Measurements from ENCODE around the gene CALML4. TPM values are rescaled to one million over a fixed set of nuclear protein-coding genes. Genes with fewer than 3 reads are reported as not detected.
"Not testable (repeated sequence)": the region's sequence is repeated elsewhere in the genome, so short reads cannot be mapped to it uniquely, and the experiment has no call there.

Gene CALML4
- total RNA-seq, 1 donor from 2014 or later = 4.3 TPM

DNA sequence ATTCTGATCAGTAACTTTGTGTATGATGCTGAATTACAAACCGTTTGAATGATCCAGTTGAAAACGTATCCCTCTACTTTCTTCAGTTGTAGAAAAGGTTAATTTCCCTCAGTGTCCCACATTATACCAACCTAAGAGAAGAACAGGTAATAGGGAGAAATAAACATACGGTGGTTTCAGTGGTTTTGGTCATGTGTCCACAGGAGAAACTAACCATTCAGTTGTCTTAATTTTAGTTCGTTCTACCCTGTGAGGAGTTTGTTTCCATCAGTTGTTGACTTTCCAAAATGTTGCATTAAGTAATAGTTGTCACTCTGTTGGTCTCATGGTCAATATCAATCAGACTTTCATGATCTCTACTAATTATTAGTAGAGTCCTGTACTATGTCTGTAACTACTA is 15.1 kb downstream of the CALML4 start:
- no peak for DNase-seq

DNA sequence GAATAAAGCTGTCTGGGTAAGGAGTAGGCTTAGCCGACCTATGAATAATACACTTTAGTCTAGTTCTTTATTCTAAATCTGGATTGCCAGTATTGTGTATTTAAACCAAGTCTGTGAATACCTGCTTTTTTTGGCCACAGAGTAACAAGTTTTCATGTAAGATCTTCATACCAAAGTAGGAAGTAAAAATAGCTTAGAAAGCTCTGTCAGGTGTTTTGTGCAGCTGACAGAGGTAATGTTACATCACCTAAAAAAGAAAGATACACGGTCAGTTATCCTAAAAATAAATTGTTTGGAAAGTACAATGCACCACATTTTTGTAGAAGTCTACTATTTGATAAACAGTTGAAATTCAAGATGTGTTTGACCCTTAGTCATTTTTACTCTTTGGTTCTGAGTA is 16.5 kb downstream of the CALML4 start:
- no peak for DNase-seq

DNA sequence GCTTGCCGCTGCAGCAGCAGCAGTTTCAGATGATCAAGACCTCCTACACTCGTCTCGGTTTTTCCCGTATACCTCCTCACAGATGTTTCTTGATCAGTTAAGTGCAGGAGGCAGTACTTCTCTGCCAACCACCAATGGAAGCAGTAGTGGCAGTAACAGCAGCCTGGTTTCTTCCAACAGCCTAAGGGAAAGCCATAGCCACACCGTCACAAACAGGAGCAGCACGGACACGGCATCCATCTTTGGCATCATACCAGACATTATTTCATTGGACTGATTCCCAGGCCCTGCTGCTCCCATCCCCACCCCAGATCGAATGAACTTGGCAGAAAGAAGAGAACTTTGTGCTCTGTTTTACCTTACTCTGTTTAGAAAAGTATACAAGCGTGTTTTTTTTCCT is 17.6 kb downstream of the CALML4 start:
- peak; percentile 94 for DNase-seq

- no peak for DNase-seq
Observed at GRCh38 chr15:68186671-68187397, 18.3 kb downstream of the CALML4 start.

DNA sequence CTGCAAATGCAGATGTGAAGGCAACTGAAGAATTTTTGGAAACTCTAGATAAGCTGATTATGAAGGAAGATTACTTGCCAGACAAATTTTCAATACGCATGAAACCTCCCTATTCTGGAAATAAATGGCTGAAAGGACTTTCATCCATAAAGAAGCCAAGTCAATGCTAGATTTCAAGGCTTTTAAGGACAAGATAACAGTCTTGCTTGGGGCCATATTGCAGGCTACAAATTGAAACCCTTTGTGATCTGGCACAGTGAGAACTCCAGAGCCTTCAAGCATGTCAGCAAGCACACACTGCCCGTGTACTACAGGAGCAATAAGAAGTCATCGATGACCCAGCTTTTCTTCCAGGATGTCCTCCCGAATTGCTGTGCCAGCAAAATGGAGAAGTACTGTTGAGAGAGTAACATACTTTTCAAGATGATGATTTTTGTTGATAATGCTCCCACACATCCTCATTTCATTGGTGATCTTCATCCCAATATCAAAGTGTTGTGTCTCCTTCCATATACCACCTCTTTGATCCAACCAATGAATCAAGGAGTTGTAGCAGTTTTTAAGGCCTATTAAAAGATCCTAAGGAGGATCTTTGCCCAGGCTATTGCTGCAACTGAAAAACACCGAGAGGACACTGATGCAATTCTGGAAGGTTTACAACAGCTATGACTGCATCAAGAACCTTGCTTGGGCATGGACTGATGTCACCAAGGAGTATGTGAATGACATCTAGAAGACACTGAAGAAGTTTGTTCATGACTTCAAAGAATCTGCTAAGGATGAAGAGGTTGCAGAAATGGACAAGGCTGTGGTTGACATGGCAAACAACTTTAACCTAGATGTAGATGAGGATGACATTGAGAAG is 20.3 kb downstream of the CALML4 start:
- no peak for DNase-seq

- no peak for DNase-seq
Observed at GRCh38 chr15:68183616-68184315, 21.4 kb downstream of the CALML4 start.

DNA sequence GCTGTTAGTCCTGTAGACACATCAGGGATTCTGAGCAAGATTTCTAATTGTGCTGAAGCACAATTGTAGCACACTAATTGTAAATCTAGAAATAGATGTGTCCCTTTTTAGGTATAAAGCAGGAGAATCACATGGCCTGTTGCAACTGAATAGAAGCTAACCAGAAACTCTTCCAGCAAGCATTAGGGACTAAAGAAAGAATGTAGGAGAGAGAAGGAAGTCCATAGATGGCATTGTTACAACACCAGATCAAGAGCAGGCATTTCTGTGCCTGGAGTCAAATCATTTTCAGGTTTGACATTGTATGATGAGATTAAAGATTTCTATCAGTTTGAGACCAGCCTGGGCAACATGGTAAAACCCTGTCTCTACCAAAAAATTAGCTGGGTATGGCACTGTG is 27.4 kb downstream of the CALML4 start:
- DNase-seq = no peak

- DNase-seq = no peak
Observed at GRCh38 chr15:68176601-68177000, 28.5 kb downstream of the CALML4 start.

- no peak for DNase-seq
Observed at GRCh38 chr15:68175526-68175925, 29.6 kb downstream of the CALML4 start.

DNA sequence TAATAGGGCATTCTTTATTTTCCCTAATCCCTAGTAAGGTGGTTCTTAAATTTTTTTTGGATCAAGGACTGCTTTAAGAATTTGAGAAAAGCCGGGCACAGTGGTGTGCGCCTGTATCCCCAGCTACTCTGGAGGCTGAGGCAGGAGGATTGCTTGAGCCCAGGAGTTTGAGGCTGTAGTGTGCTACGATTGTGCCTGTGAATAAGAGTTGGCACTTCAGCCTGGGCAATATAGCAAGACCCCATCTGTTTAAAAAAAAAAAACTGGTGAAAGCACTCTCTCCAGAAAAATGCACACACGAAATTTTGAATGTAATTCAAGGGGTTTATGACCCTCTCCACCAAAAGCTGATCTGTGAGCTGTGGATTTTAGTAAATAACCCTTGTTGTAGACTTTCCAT is 32.0 kb downstream of the CALML4 start:
- DNase-seq = no peak

DNA sequence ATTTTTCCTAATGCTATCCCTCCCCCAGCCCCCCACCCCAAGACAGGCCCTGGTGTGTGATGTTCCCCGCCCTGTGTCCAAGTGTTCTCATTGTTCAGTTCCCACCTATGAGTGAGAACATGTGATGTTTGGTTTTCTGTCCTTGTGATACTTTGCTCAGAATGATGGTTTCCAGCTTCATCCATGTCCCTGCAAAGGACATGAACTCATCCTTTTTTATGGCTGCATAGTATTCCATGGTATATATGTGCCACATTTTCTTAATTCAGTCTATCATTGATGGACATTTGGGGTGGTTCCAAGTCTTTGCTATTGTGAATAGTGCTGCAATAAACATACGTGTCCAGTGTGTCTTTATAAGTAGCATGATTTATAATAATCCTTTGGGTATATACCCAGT is 33.1 kb downstream of the CALML4 start:
- DNase-seq = not testable (repeated sequence)

DNA sequence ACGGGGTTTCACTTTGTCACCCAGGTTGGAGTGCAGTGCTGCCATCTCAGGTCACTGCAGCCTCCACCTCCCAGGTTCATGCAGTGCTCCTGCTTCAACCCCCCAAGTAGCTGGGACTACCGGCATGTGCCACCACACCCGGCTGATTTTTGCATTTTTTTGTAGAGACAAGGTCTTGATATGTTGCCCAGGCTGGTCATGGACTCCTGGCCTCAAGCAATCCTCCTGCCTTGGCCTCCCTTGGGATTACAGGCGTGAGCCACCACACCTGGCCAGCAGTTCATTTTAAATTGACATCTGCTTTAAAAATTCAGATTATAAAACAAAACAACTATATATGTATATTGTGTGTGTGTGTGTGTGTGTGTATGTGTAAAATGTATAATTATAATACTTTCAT is 38.3 kb downstream of the CALML4 start:
- DNase-seq = no peak

GRCh38 chr15:68163191-68163590 is 41.9 kb downstream of the CALML4 start:
- no peak for DNase-seq

DNA sequence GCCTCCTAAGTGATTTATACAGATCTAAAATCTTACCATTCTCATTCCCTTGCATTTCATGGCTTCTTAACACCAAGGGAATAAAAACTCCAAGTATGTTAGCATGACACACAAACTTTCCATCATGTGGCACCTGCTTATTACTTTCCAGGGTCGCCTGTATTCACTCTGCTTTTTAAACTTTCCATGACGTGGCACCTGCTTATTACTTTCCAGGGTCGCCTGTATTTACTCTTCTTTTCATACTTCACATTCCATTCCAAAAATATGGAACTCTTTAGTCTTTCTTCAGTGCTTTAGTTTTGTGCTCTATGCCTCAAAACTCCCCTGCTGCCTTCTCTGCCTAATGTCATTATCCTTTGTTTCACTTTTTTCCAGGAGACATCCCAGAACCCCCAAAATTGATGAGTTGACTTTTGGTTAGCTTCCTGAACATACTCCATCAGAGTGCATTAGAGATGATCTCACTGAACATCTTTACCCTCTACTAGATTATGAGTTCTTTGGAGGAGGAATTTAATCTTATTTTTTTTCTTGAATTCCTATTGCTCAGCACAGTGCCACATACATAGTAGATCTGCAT is 47.0 kb downstream of the CALML4 start:
- DNase-seq = peak; percentile 42

GRCh38 chr15:68157074-68157473 is 48.1 kb downstream of the CALML4 start:
- no peak for DNase-seq

GRCh38 chr15:68154923-68155559 is 50.1 kb downstream of the CALML4 start:
- DNase-seq = peak; percentile 86

DNA sequence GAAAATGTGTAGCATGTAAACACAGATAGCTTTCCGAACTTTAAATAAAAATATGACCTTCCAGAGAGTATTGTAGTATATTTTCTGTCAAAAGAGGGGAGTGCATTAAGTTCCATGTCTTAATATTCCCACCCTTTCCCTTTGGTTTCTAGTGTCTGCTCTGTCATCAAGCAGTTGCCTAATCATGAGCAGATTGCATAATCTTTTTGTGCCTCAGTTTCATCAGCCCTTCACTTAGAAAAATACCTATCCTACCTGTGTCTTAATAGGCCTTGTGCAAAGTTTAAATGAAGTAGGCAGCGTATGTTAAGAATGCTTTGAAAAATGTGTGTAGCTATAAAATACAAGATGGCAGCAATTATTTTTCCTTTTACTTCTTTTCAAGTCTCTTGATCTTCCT is 52.8 kb downstream of the CALML4 start:
- no peak for DNase-seq

GRCh38 chr15:68151277-68151676 is 53.9 kb downstream of the CALML4 start:
- peak; percentile 29 for DNase-seq

GRCh38 chr15:68150187-68150586 is 54.9 kb downstream of the CALML4 start:
- no peak for DNase-seq

DNA sequence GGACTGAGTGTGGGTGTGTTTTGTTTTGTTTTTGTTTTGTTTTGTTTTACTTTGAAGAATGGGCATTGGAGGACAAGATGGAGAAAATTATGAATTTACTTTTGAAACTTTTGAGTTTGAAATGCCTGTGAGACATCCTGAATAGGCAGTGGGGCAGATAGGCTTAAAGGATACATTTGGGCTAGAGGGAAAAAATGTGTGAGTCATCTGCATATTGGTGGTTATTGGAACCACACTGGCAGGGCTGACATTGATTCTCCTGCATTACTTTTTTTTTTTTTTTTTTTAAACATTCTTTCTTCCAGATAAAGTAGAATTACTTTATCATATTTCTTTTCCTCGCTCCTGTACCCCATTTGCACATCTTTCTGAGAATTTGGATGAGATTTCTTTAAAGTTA is 56.1 kb downstream of the CALML4 start:
- no peak for DNase-seq

- no peak for DNase-seq
Observed at GRCh38 chr15:68148039-68148438, 57.1 kb downstream of the CALML4 start.

- no peak for DNase-seq
Observed at GRCh38 chr15:68145706-68146105, 59.4 kb downstream of the CALML4 start.
